ENCODE data around the gene APOE.
"Not testable (repeated sequence)": the region's sequence is repeated elsewhere in the genome, so short reads cannot be mapped to it uniquely, and the experiment has no call there.

APOE gene

GRCh38 chr19:44905437-44906160 is at the start of gene APOE:
Gene APOE, plus strand, starts transcription at chr19:44905796. Its CDS starts 829 bp downstream, at chr19:44906625.
- peak; percentile 16 for DNase-seq
- in situ Hi-C loops (cut with MboI; ENCODE audit: low pct_unique_long_range_greater_than_20kb, low sequenced_read_pairs) = no loop called here

GRCh38 chr19:44856421-44857083 is 49.0 kb upstream of the APOE start:
- in situ Hi-C loops (cut with MboI; ENCODE audit: low pct_unique_long_range_greater_than_20kb, low sequenced_read_pairs) = no loop called here
- DNase-seq = peak; percentile 93

- in situ Hi-C loops (cut with MboI; ENCODE audit: low pct_unique_long_range_greater_than_20kb, low sequenced_read_pairs) = no loop called here
- DNase-seq = no peak
Measured at GRCh38 chr19:44857837-44858236, 47.8 kb upstream of the APOE start.

- DNase-seq; in situ Hi-C loops (cut with MboI; ENCODE audit: low pct_unique_long_range_greater_than_20kb, low sequenced_read_pairs): not testable (repeated sequence)
Measured at GRCh38 chr19:44861576-44861975, 44.0 kb upstream of the APOE start.

GRCh38 chr19:44863990-44864389 is 41.6 kb upstream of the APOE start:
- no peak for DNase-seq

GRCh38 chr19:44865196-44865767 is 40.3 kb upstream of the APOE start:
- in situ Hi-C loops (cut with MboI; ENCODE audit: low pct_unique_long_range_greater_than_20kb, low sequenced_read_pairs) = no loop called here
- DNase-seq = no peak

More at GRCh38 chr19:44863990-44864389, 41.6 kb upstream of the APOE start:
- in situ Hi-C loops (cut with MboI; ENCODE audit: low pct_unique_long_range_greater_than_20kb, low sequenced_read_pairs) = no loop called here

GRCh38 chr19:44866664-44867063 is 38.9 kb upstream of the APOE start:
- in situ Hi-C loops (cut with MboI; ENCODE audit: low pct_unique_long_range_greater_than_20kb, low sequenced_read_pairs) = no loop called here
- no peak for DNase-seq

- in situ Hi-C loops (cut with MboI; ENCODE audit: low pct_unique_long_range_greater_than_20kb, low sequenced_read_pairs) = no loop called here
- no peak for DNase-seq
Measured at GRCh38 chr19:44867578-44867977, 38.0 kb upstream of the APOE start.

- in situ Hi-C loops (cut with MboI; ENCODE audit: low pct_unique_long_range_greater_than_20kb, low sequenced_read_pairs) = no loop called here
Measured at GRCh38 chr19:44869733-44870470, 35.7 kb upstream of the APOE start.

GRCh38 chr19:44871809-44872208 is 33.8 kb upstream of the APOE start:
- no peak for DNase-seq
- in situ Hi-C loops (cut with MboI; ENCODE audit: low pct_unique_long_range_greater_than_20kb, low sequenced_read_pairs) = no loop called here

More at GRCh38 chr19:44869733-44870470, 35.7 kb upstream of the APOE start:
- no peak for DNase-seq

- in situ Hi-C loops (cut with MboI; ENCODE audit: low pct_unique_long_range_greater_than_20kb, low sequenced_read_pairs) = no loop called here
- no peak for DNase-seq
Measured at GRCh38 chr19:44872661-44873060, 32.9 kb upstream of the APOE start.

- in situ Hi-C loops (cut with MboI; ENCODE audit: low pct_unique_long_range_greater_than_20kb, low sequenced_read_pairs) = no loop called here
- DNase-seq = no peak
Measured at GRCh38 chr19:44874317-44874716, 31.3 kb upstream of the APOE start.

GRCh38 chr19:44875666-44876451 is 29.7 kb upstream of the APOE start:
- in situ Hi-C loops (cut with MboI; ENCODE audit: low pct_unique_long_range_greater_than_20kb, low sequenced_read_pairs) = no loop called here

GRCh38 chr19:44876930-44877535 is 28.6 kb upstream of the APOE start:
- DNase-seq = peak; percentile 53

More at GRCh38 chr19:44875666-44876451, 29.7 kb upstream of the APOE start:
- DNase-seq = no peak

GRCh38 chr19:44878120-44878865 is 27.3 kb upstream of the APOE start:
- in situ Hi-C loops (cut with MboI; ENCODE audit: low pct_unique_long_range_greater_than_20kb, low sequenced_read_pairs) = no loop called here

More at GRCh38 chr19:44876930-44877535, 28.6 kb upstream of the APOE start:
- in situ Hi-C loops (cut with MboI; ENCODE audit: low pct_unique_long_range_greater_than_20kb, low sequenced_read_pairs) = no loop called here

GRCh38 chr19:44879309-44880065 is 26.1 kb upstream of the APOE start:
- in situ Hi-C loops (cut with MboI; ENCODE audit: low pct_unique_long_range_greater_than_20kb, low sequenced_read_pairs) = no loop called here
- no peak for DNase-seq

More at GRCh38 chr19:44878120-44878865, 27.3 kb upstream of the APOE start:
- DNase-seq = no peak

GRCh38 chr19:44882063-44882462 is 23.5 kb upstream of the APOE start:
- DNase-seq = no peak
- in situ Hi-C loops (cut with MboI; ENCODE audit: low pct_unique_long_range_greater_than_20kb, low sequenced_read_pairs) = no loop called here

Data from KBM-7 (cell line).